Activated naive CD8-positive, alpha-beta T cell treated with anti-CD3 and anti-CD28 coated beads, Interleukin-2, amount 50 U/mL, for 24 hours (primary cell): ENCODE data around the gene HCN1.
"Not testable (repeated sequence)": the region's sequence is repeated elsewhere in the genome, so short reads cannot be mapped to it uniquely, and the experiment has no call there.

ENCODE experiments used
- ATAC-seq: fragments of 150-1000 bp; cut with Tn5 transposase; one replicate; pipeline ENCODE4 v1.10.0; 2021
- DNase-seq: peaks from one replicate; pipeline ENCODE4 v3.0.0; 2021
- H3K27ac Mint-ChIP-seq: one replicate; pipeline ENCODE4 v1.8.0; 2021; ENCODE audit warnings: mild to moderate bottlenecking, mixed read lengths
- H3K27me3 Mint-ChIP-seq: one replicate; pipeline ENCODE4 v1.8.0; 2021; ENCODE audit warnings: mixed read lengths
- H3K36me3 Mint-ChIP-seq: one replicate; pipeline ENCODE4 v1.8.0; 2021; ENCODE audit warnings: low read depth, mixed read lengths
- H3K4me1 Mint-ChIP-seq: one replicate; pipeline ENCODE4 v1.8.0; 2021; ENCODE audit warnings: mixed read lengths
- H3K4me3 Mint-ChIP-seq: one replicate; pipeline ENCODE4 v1.8.0; 2021; ENCODE audit warnings: mild to moderate bottlenecking, moderate library complexity, mixed read lengths
- H3K9me3 Mint-ChIP-seq: one replicate; pipeline ENCODE4 v1.8.0; 2021; ENCODE audit warnings: mixed read lengths

Gene HCN1

DNA sequence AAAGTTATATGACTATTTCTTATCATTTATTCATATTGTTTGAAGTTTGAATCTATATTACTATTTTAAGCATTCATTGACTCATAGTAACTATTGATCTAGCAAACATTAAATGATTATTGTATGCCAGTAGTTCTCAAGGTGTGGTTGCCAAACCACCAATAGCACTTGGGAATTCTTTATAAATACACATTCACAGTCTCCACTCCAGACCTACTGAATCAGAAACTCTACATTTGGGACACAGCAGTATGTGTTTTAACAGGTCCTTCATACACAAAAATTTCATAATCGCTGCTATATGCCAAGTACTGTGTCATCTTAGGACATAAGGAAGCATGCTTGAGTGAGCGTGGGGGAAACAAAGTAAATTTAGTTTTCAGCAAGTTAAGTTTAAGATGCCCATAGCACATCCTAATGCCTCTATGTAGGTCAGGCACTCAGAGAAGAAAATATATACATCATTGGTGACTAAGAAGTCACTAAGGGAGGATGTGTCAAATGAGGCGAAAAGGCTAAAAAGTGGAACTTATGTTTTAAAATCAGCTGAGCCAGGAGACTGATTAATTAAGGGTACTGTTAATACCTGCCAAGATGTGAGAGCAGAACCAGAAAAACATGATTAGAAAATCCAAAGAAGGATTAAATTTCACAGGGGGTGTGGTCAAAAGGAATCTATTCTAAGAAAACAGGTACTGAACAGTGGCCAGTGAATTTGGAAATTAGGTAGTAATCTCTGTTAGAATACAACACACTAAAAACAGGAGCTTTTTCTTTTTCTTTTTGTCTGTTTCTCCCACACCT lies 340.8 kb downstream of the HCN1 start:
- Mint-ChIP-seq H3K27ac (no peak overlapping the region), H3K4me1 (no peaks in the 10 kb centered on the region), H3K36me3 (no peaks in the 10 kb centered on the region), H3K27me3 (no peaks in the 10 kb centered on the region), H3K4me3 (no peak overlapping the region), H3K9me3 (peaks cover 9% of the 10 kb centered on the region)
- DNase-seq (no peak), ATAC-seq (no peak)

DNA sequence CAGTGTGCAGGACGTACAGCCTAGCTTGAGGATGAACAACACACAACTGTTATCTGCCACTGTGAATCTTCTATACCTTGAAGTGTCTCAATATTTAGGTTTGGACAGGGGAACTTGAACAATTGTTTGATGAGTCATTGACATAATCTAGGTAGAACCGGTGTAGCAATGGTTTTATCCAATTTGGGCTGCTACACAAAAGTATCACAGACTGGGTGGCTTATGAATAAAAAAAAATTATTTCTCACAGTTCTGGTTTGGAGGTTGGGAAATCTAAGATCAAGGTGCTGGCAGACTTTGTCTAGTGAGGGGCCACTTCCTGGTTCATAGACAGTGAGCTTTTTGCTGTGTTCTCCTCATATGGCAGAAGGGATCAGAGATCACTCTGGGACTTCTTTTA lies 359.7 kb downstream of the HCN1 start:
- no peak for ATAC-seq
- Mint-ChIP-seq H3K4me1 (no peaks in the 10 kb centered on the region), H3K27me3 (no peaks in the 10 kb centered on the region), H3K27ac (no peak overlapping the region), H3K4me3 (no peak overlapping the region), H3K9me3 (peaks cover 22% of the 10 kb centered on the region), H3K36me3 (no peaks in the 10 kb centered on the region)
- no peak for DNase-seq

DNA sequence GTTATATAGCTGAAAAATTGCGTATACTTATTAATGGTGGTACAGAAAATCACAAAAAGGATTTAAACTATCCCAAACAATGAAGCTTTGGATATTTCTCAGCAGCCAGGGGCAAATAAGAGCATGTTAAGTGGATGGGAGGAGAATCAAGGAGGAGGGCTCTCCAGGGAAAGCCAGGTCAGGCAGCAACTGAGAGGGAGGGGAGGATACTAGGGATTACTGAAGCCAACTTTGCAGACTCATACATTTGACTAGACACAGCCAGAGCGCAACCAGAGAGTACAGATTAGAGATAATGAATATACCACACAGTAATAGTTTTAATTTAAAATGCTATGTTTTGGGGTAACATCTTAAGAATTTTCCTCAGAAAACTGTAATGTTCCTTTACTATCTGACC lies 360.2 kb downstream of the HCN1 start:
- no peak overlapping the region for H3K27ac Mint-ChIP-seq
- H3K9me3 Mint-ChIP-seq = peaks cover 18% of the 10 kb centered on the region
- H3K27me3 Mint-ChIP-seq = no peaks in the 10 kb centered on the region
- no peak overlapping the region for H3K4me3 Mint-ChIP-seq
- no peaks in the 10 kb centered on the region for H3K4me1 Mint-ChIP-seq
- no peaks in the 10 kb centered on the region for H3K36me3 Mint-ChIP-seq
- ATAC-seq = no peak
- DNase-seq = no peak

DNA sequence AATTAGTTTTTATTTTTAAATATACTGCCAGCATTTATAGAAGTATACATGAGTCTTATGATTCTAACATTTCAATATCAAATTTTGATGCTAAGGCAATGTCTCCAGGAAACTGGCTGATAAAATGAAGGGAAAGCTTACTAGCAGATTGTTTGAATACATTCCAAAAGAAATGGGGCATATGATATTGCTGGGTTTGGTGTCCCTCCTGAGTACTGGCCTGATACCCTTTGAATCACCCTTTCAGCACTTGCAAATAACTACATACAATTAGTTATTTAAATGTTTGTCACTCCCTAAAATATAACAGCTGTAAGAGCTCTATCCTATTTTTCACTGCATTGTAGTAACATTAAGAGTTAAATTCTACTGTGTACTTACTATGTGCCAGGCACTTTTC lies 360.8 kb downstream of the HCN1 start:
- peaks cover 16% of the 10 kb centered on the region for H3K9me3 Mint-ChIP-seq

DNA sequence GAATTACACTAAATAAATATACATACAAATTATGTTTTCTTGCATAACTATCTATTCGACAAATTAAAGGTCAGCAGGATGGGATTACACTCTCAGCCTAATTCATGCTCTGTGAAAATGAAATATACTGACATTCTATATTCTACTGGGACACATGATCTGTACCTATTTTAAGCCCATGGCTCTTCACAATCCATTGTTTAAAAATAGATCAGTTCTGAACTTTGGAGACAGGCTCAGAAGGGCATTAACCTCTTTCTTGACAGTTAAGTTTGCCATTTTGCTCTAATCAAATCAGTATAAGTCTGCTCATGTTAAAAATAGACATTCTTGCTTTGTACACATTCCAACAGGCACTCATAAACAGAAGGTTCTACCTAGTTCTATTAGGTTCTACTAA lies 361.2 kb downstream of the HCN1 start:
- H3K27me3 Mint-ChIP-seq = no peaks in the 10 kb centered on the region
- H3K4me3 Mint-ChIP-seq = no peak overlapping the region
- peaks cover 16% of the 10 kb centered on the region for H3K9me3 Mint-ChIP-seq
- ATAC-seq (no peak), DNase-seq (no peak)
- no peaks in the 10 kb centered on the region for H3K36me3 Mint-ChIP-seq
- H3K4me1 Mint-ChIP-seq = no peaks in the 10 kb centered on the region
- no peak overlapping the region for H3K27ac Mint-ChIP-seq

More for the DNA sequence above, 360.8 kb downstream of the HCN1 start:
- Mint-ChIP-seq H3K36me3 (no peaks in the 10 kb centered on the region), H3K27ac (no peak overlapping the region), H3K4me3 (no peak overlapping the region), H3K27me3 (no peaks in the 10 kb centered on the region), H3K4me1 (no peaks in the 10 kb centered on the region)
- no peak for DNase-seq
- ATAC-seq = no peak

DNA sequence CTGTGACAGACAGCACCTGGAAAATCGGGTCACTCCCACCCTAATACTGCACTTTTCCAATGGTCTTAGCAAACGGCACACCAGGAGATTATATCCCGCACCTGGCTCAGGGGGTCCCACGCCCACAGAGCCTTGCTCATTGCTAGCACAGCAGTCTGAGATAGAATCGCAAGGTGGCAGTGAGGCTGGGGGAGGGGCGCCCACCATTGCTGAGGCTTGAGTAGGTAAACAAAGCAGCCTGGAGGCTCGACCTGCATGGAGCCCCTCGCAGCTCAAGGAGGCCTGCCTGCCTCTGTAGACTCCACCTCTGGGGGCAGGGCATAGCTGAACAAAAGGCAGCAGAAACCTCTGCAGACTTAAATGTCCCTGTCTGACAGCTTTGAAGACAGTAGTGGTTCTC lies 383.6 kb downstream of the HCN1 start:
- ATAC-seq, H3K36me3 Mint-ChIP-seq, H3K4me1 Mint-ChIP-seq, DNase-seq, H3K27ac Mint-ChIP-seq, H3K4me3 Mint-ChIP-seq, H3K27me3 Mint-ChIP-seq: not testable (repeated sequence)
- peaks cover 15% of the 10 kb centered on the region for H3K9me3 Mint-ChIP-seq

DNA sequence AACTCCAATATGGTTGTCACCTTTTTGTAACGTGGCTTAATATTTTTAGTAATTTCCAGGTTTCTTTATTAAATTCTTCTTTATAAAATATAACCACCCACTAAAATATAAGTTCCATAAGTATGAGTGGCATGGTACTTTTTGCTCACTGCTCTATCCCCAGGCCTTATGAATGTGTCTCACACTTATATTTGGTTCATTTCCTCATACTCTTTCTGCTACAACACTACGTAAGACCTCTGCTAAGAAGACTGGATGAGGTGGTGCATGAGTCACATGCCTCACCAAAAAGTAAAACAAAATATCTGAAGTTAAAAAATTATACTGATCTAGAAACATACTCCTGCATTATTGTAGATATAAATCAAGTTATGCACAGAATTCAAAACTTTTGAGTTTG lies 400.9 kb downstream of the HCN1 start:
- Mint-ChIP-seq H3K4me3 (no peak overlapping the region), H3K27me3 (no peaks in the 10 kb centered on the region), H3K4me1 (no peaks in the 10 kb centered on the region), H3K9me3 (peaks cover 26% of the 10 kb centered on the region), H3K36me3 (no peaks in the 10 kb centered on the region), H3K27ac (no peak overlapping the region)
- ATAC-seq = no peak
- DNase-seq = no peak

DNA sequence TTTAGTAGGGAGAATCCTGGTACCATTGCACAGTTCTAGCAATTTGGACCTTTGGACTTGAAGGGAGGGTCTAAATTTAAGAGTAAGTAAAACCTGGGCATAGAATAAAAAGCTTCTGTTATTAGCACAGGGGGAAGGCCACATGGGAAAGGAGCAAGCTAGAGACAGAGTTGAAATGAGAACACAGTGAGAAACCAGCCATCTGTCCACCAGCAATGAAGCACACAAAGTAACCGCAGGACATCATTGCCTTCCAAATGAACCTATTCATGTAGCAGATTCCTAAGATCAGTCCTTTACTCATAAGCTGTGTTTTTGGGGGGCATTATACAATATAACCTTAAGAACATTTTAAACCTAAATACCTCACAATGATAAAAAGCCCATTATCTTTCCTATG lies 407.4 kb downstream of the HCN1 start:
- H3K4me1 Mint-ChIP-seq = no peaks in the 10 kb centered on the region
- no peaks in the 10 kb centered on the region for H3K36me3 Mint-ChIP-seq
- H3K9me3 Mint-ChIP-seq = peaks cover 15% of the 10 kb centered on the region
- DNase-seq (no peak), ATAC-seq (no peak)
- no peak overlapping the region for H3K4me3 Mint-ChIP-seq
- no peaks in the 10 kb centered on the region for H3K27me3 Mint-ChIP-seq
- H3K27ac Mint-ChIP-seq = no peak overlapping the region

DNA sequence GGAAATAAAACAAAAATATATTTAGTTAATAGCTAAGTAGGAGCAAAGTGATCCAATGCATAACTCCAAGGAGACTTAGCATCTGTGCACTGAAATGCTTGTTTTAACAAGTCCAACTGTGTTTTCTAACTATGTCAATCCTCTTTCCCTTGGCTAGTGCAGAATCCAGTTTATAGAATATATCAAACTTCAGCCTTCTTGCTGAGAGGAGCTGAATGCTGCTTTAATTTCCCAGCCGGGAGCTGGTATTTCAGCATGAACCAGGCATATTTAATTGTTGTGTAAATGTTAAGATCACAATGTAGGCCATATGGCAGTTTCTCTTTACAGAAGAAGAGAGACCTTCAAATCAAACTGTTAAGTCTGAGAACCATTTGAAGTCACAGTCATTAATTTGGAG lies 411.7 kb downstream of the HCN1 start:
- H3K9me3 Mint-ChIP-seq = peaks cover 7% of the 10 kb centered on the region
- no peak for ATAC-seq
- no peak overlapping the region for H3K27ac Mint-ChIP-seq
- no peaks in the 10 kb centered on the region for H3K36me3 Mint-ChIP-seq
- no peaks in the 10 kb centered on the region for H3K4me1 Mint-ChIP-seq
- H3K27me3 Mint-ChIP-seq = no peaks in the 10 kb centered on the region
- DNase-seq = no peak
- no peak overlapping the region for H3K4me3 Mint-ChIP-seq

DNA sequence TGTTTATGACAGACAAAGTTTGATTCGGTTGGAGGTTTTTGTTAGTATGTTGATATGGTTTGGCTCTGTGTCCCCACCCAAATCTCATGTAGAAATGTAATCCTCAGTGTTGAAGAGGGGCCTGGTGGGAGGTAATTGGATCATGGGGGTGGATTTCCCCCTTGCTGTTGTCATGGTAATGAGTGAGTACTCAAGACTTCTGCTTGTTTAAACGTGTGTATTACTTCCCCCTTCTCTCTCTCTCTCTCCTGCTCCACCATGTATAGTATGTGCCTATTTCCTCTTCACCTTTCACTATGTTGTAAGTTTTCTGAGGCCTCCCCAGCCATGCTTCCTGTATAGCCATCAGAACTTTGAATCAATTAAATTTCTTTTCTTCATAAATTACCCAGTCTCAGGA lies 415.1 kb downstream of the HCN1 start:
- H3K27ac Mint-ChIP-seq = no peak overlapping the region
- H3K36me3 Mint-ChIP-seq = no peaks in the 10 kb centered on the region
- no peak overlapping the region for H3K4me3 Mint-ChIP-seq
- no peaks in the 10 kb centered on the region for H3K4me1 Mint-ChIP-seq
- no peaks in the 10 kb centered on the region for H3K27me3 Mint-ChIP-seq
- ATAC-seq = no peak
- peaks cover 7% of the 10 kb centered on the region for H3K9me3 Mint-ChIP-seq
- no peak for DNase-seq

DNA sequence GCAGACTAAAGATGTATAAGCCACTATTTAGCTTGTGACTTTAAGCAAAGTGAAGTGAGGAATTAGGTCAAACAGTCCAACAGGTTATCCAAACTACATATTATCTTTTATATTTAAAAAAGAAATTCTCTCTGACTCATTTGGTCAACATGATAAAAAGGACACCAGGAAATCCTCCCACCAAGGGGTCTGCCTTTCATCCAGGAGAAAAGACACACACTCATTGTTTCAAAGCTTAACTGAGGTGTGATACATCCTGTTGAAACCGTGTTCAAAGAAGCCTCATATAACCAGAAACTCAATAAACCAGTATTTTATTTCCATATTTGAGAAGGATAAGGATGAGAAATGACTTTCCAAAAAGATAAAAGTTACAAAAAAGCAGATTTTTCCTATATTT lies 417.1 kb downstream of the HCN1 start:
- no peak for DNase-seq
- Mint-ChIP-seq H3K4me1 (no peaks in the 10 kb centered on the region), H3K4me3 (no peak overlapping the region), H3K36me3 (no peaks in the 10 kb centered on the region), H3K27me3 (no peaks in the 10 kb centered on the region), H3K9me3 (peaks cover 16% of the 10 kb centered on the region), H3K27ac (no peak overlapping the region)
- ATAC-seq = no peak

DNA sequence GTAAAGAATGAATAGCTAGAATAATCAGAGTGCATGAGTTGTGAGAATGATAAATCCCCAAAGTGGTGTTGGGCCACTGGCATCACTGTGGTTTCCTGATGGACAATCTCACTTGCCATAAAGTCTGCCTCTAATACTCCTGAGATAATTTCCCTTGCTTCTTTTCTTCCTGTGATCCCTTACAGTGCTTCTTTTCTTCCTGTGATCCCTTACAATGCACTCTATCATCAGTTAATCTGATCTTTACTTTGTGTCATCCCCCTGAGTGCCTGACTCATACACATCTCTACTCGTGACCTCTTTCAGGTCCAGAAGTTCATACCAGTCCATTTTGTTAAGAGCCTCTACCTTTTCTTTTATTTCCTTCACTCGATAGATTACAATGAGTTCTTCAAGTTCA lies 418.3 kb downstream of the HCN1 start:
- H3K4me1 Mint-ChIP-seq = no peaks in the 10 kb centered on the region
- H3K9me3 Mint-ChIP-seq = peaks cover 16% of the 10 kb centered on the region
- no peak overlapping the region for H3K4me3 Mint-ChIP-seq
- DNase-seq (no peak), ATAC-seq (no peak)
- H3K27ac Mint-ChIP-seq = no peak overlapping the region
- no peaks in the 10 kb centered on the region for H3K36me3 Mint-ChIP-seq
- no peaks in the 10 kb centered on the region for H3K27me3 Mint-ChIP-seq

DNA sequence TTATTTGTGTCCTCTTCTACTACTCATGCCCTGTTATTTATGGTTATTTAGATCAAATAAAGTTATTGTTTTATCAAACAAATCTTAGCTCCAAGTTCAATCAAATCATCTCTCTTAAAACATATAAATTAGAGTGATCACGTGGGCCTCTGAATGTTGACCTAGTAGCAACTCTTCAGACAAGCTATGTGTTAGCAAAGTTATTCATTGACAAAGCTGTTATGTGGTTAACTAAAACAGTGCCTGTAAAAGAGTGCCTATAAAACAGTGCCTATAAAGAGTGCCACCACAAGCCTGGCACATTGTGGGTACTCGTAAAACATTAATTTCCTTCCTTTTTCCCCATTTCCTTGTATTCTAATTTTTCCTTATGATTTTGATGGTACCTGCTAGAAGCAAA lies 421.9 kb downstream of the HCN1 start:
- H3K9me3 Mint-ChIP-seq = peaks cover 12% of the 10 kb centered on the region
- H3K27me3 Mint-ChIP-seq = no peaks in the 10 kb centered on the region
- ATAC-seq (no peak), DNase-seq (no peak)
- no peaks in the 10 kb centered on the region for H3K4me1 Mint-ChIP-seq
- no peaks in the 10 kb centered on the region for H3K36me3 Mint-ChIP-seq
- H3K4me3 Mint-ChIP-seq = no peak overlapping the region
- H3K27ac Mint-ChIP-seq = no peak overlapping the region

DNA sequence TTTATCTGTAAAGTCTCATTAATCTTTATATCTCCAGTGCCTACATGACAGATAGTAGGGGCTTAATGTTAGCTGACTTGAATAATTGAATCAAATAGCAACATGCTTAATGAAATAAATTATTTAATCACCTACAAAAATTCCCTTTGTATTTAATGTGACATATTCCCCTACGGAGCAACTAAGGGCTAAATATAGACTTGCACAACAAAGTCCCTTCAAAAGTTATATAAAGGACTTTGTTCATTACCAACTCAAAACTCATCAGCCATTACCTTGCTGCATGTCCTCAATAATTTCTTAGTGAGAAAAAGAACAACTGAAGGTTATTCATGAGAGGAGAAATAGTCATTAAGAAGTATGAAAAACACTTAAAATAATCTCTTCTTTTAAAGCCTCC lies 424.6 kb downstream of the HCN1 start:
- no peak overlapping the region for H3K4me3 Mint-ChIP-seq

DNA sequence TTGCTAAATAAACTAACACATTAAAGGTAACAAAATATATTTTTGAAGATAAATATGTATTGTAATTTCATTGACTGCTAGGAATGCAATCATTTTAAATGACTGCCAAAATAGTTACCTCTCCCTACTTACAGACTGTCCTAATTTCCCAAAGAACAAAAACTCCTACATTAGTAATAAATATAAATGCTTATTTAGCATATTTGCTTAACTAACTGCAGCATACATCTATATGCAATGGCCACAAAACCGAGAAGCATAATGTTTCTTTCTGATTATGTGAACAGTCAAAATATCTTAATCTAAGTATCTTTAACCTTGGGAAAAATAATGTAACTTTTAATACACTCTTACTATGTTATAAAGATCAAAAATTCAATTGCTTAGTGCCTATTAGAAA lies 431.7 kb downstream of the HCN1 start:
- ATAC-seq (no peak), DNase-seq (no peak)
- no peak overlapping the region for H3K4me3 Mint-ChIP-seq
- H3K27me3 Mint-ChIP-seq = no peaks in the 10 kb centered on the region
- H3K27ac Mint-ChIP-seq = no peak overlapping the region
- peaks cover 8% of the 10 kb centered on the region for H3K9me3 Mint-ChIP-seq
- no peaks in the 10 kb centered on the region for H3K36me3 Mint-ChIP-seq
- no peaks in the 10 kb centered on the region for H3K4me1 Mint-ChIP-seq

More for the DNA sequence above, 424.6 kb downstream of the HCN1 start:
- Mint-ChIP-seq H3K4me1 (no peaks in the 10 kb centered on the region), H3K36me3 (no peaks in the 10 kb centered on the region), H3K9me3 (peaks cover 9% of the 10 kb centered on the region), H3K27me3 (no peaks in the 10 kb centered on the region), H3K27ac (no peak overlapping the region)
- ATAC-seq = no peak
- DNase-seq = no peak

DNA sequence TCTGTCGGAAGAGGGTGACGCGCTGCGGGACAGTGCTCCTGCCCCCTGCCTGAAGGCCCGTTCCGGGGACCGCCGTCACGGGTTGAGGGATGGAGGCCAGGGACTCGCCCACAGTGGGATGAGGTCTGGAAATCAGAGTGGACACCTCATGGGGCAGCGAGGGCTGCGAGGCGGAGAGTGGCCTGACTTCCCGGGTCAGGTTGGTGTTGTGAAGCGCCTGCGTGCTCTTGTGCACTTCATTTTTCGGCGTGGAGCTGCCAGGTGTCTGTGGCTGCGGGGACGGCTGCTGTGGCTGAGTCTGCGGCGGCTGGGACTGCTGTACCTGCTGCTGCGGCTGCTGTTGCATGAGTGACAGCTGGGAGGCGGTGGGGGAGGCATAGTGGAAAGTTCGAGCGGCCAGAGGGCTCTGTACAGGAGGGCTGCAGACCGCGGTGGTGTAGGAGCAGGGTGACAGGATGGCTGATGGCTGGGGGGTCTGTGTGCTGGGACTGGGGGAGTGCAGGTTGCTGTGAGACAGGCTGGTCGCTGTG lies 434.1 kb downstream of the HCN1 start:
- ATAC-seq (no peak), DNase-seq (no peak)
- Mint-ChIP-seq H3K9me3 (peaks cover 10% of the 10 kb centered on the region), H3K27me3 (no peaks in the 10 kb centered on the region), H3K27ac (no peak overlapping the region), H3K4me1 (no peaks in the 10 kb centered on the region), H3K4me3 (no peak overlapping the region), H3K36me3 (no peaks in the 10 kb centered on the region)
